WTC11 (cell line): ENCODE measurements around the gene DMXL1.

Source experiments
- CREB1 ChIP-seq: sonication (generic); formaldehyde crosslinking; IDR thresholded peaks from 2 replicates; pipeline ENCODE4 v1.8.0; 2023; ENCODE audit warnings: mild to moderate bottlenecking, missing genetic modification reagents
- CTCF ChIP-seq: fragments of 200-600 bp; IDR thresholded peaks from 2 replicates; pipeline ENCODE4 v1.8.0; 2022; ENCODE audit warnings: antibody characterized with exemption
- USF2 ChIP-seq: sonication (generic); formaldehyde crosslinking; IDR thresholded peaks from 2 replicates; pipeline ENCODE4 v1.8.1; 2023; ENCODE audit warnings: mild to moderate bottlenecking, missing genetic modification reagents, moderate library complexity
- ZNF423 ChIP-seq: fragments of 250-450 bp; sonication (Bioruptor Pico); IDR thresholded peaks from 2 replicates; pipeline ENCODE4 v2.1.2; 2022; ENCODE audit warnings: mild to moderate bottlenecking, moderate library complexity
- ZSCAN18 ChIP-seq: fragments of 250-450 bp; sonication (Bioruptor Pico); IDR thresholded peaks from 2 replicates; pipeline ENCODE4 v2.1.2; 2022; ENCODE audit warnings: mild to moderate bottlenecking, moderate library complexity

- TF ChIP-seq CTCF (no peak), ZNF423 (CRISPR knock-in tag) (no peak), CREB1 (CRISPR knock-in tag) (no peak), ZSCAN18 (CRISPR knock-in tag) (no peak), USF2 (CRISPR knock-in tag) (no peak)
Observed at GRCh38 chr5:119289438-119290044, 218.7 kb downstream of the DMXL1 start.
